ENCODE results near the gene FTCDNL1. TPM values are rescaled to one million over a fixed set of nuclear protein-coding genes. Genes with fewer than 3 reads are reported as not detected.

The FTCDNL1 gene
- total RNA-seq, 2 donors from 2014 or later: 2.6 TPM

DNA sequence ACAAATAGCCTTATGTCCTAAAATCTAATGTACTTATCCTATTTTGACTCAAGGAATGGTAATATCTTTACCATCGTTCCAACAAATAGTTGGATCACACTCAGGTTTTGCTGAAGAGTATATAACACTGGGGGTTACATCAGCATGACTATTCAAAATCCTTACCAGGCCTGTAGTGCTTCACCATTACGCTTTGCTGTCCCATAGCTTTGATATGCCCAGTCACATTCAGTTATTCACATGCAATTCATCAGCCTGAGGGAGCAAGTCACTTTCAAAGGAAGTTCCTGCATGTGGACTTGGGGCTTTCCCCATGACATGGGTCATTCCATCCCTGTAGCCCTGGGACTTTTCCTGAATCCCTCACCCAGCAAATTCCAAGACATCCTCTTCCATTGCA is 39.6 kb downstream of the FTCDNL1 start:
- Histone ChIP-seq H3K27me3 (no peaks in the 10 kb centered on the region), H3K9me3 (no peaks in the 10 kb centered on the region), H3K4me3 (no peak overlapping the region), H3K4me1 (no peaks in the 10 kb centered on the region), H3K36me3 (replicated peaks in 1 of 2; ENCODE audit: insufficient read depth in 1 of 2, low read depth in 2 of 2) (no peaks in the 10 kb centered on the region), H3K27ac (no peak overlapping the region)
- ATAC-seq: no peak
- intact Hi-C loops (cut with DNase I): no loop called here
- DNase-seq: no peak
- WGBS, 2 donors: 82 to 87% methylated on average over 2 of the region's 2 CpGs
- TF ChIP-seq POLR2A (IDR thresholded peaks at IDR 0.05): no peak
- TF ChIP-seq, protein P1, sequence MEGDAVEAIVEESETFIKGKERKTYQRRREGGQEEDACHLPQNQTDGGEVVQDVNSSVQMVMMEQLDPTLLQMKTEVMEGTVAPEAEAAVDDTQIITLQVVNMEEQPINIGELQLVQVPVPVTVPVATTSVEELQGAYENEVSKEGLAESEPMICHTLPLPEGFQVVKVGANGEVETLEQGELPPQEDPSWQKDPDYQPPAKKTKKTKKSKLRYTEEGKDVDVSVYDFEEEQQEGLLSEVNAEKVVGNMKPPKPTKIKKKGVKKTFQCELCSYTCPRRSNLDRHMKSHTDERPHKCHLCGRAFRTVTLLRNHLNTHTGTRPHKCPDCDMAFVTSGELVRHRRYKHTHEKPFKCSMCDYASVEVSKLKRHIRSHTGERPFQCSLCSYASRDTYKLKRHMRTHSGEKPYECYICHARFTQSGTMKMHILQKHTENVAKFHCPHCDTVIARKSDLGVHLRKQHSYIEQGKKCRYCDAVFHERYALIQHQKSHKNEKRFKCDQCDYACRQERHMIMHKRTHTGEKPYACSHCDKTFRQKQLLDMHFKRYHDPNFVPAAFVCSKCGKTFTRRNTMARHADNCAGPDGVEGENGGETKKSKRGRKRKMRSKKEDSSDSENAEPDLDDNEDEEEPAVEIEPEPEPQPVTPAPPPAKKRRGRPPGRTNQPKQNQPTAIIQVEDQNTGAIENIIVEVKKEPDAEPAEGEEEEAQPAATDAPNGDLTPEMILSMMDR (IDR thresholded peaks at IDR 0.05): no peak

- Histone ChIP-seq H3K27ac (no peak overlapping the region), H3K9me3 (no peaks in the 10 kb centered on the region), H3K27me3 (no peaks in the 10 kb centered on the region), H3K4me1 (no peaks in the 10 kb centered on the region), H3K36me3 (replicated peaks in 1 of 2; ENCODE audit: insufficient read depth in 1 of 2, low read depth in 2 of 2) (no peaks in the 10 kb centered on the region), H3K4me3 (no peak overlapping the region)
- TF ChIP-seq POLR2A (IDR thresholded peaks at IDR 0.05): no peak
- TF ChIP-seq, protein P1 (IDR thresholded peaks at IDR 0.05): no peak
- intact Hi-C loops (cut with DNase I): no loop called here
- no peak for DNase-seq
- WGBS, 2 donors: 84 to 87% methylated on average over 7 of the region's 7 CpGs
- no peak for ATAC-seq
These were observed 40.4 kb downstream of the FTCDNL1 start for GRCh38 chr2:199810422-199811171.

DNA sequence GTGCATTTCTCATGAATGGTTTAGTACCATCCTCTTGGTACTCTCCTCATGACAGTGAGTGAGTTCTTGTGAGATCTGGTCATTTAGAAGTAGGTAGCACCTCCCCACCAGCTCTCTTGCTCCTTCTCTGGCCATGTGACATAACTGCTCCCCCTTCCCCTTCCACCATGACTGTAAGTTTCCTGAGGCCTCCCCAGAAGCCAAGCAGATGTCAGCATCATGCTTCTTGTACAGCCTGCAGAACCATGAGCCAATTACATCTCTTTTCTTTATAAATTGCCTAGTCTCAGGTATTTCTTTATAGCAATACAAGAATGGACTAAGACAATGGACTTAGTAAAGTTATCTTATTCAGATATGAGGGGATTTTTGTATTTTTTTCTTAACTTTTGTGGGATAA is 43.0 kb downstream of the FTCDNL1 start:
- intact Hi-C loops (cut with DNase I): no loop called here
- H3K27me3 ChIP-seq: no peaks in the 10 kb centered on the region
- H3K27ac ChIP-seq: no peak overlapping the region
- no peak for ATAC-seq
- H3K4me1 ChIP-seq: no peaks in the 10 kb centered on the region
- DNase-seq: no peak
- TF ChIP-seq POLR2A (IDR thresholded peaks at IDR 0.05): no peak
- TF ChIP-seq, protein P1 (IDR thresholded peaks at IDR 0.05): no peak
- no peak overlapping the region for H3K4me3 ChIP-seq
- no peaks in the 10 kb centered on the region for H3K9me3 ChIP-seq
- H3K36me3 ChIP-seq (replicated peaks in 1 of 2; ENCODE audit: insufficient read depth in 1 of 2, low read depth in 2 of 2): no peaks in the 10 kb centered on the region

- ATAC-seq: no peak
- 59 to 63% methylated on average over 7 of the region's 7 CpGs for WGBS, 2 donors
- intact Hi-C loops (cut with DNase I): no loop called here
These were observed 44.8 kb downstream of the FTCDNL1 start for GRCh38 chr2:199806179-199806578.

More at GRCh38 chr2:199806179-199806578, 44.8 kb downstream of the FTCDNL1 start:
- Histone ChIP-seq H3K4me3 (no peak overlapping the region), H3K9me3 (no peaks in the 10 kb centered on the region), H3K27me3 (no peaks in the 10 kb centered on the region), H3K4me1 (no peaks in the 10 kb centered on the region), H3K36me3 (replicated peaks in 1 of 2; ENCODE audit: insufficient read depth in 1 of 2, low read depth in 2 of 2) (no peaks in the 10 kb centered on the region), H3K27ac (no peak overlapping the region)
- TF ChIP-seq, protein P1 (IDR thresholded peaks at IDR 0.05): no peak
- TF ChIP-seq POLR2A (IDR thresholded peaks at IDR 0.05): no peak
- DNase-seq: no peak

Measured in body of pancreas (tissue), 4 donors.